Left colon (tissue), 2 donors: ENCODE data around the gene ANO10. TPM values are rescaled to one million over a fixed set of nuclear protein-coding genes. Genes with fewer than 3 reads are reported as not detected.
A peak's percentile ranks its signal among the peaks of the same experiment; 100 is the strongest.

Experiments used
- ATAC-seq: fragments of 200-7000 bp; cut with Tn5 transposase; one replicate; pipeline ENCODE4 v1.9.1; 2020; ENCODE audit warnings: mild to moderate bottlenecking, moderate library complexity
- DNase-seq, 2 donors: peaks; one replicate each; pipeline ENCODE4 v3.0.0-alpha.2; 2020
- intact Hi-C, 2 donors: fragments of 100-400 bp; cut with DNase I in 1 of 2; cut with micrococcal nuclease in 1 of 2; formaldehyde crosslinking; loops; one replicate each; pipeline versions ENCODE4 v1.11.2 to v1.14.0; 2022; cut with DNase I, micrococcal nuclease
- total RNA-seq, 2 donors: library from RNA; stranded (reverse); fragmentation: NEBNext Ultra II Directional; extraction: Animal tissue kit (Norgen Biotek cat#: 25700); gene quantifications; one replicate each; pipeline ENCODE4 v1.2.1, GENCODE V29; 2021
- donor health status: DM: no; HTN: no; CAD: no.
- donor health status: DM: yes; HTN: yes; CAD: no.

ANO10 gene
- total RNA-seq, 2 donors from 2014 or later = 82.0 to 85.3 TPM

DNA sequence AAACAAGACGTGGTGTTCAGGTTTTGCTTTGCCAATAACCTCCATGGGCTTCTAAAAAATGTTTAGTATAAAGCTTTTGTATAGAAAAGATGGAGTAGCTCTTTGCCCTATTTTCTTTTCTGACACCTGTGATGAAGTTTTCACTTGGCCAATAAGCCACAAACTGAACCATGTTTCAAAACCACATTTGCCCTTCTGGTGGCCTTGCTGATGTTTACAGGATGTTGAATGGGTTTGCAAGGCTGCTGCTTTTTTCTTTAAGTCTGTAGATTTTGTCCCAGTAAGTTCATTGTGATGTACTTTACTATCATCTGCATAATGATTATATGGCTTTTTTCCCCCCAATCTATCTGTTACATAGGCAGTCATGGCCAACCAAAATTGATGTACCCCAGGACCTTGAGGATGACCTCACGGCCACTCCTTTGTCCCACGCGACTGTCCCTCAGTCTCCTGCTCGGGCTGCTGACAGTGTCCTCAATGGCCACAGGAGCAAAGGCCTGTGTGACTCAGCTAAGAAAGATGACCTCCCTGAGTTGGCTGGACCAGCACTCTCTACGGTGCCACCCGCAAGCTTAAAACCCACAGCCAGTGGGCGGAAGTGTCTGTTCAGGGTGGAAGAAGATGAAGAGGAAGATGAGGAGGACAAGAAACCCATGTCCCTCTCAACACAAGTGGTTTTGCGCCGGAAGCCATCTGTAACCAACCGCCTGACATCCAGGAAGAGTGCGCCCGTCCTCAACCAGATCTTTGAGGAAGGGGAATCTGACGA is 274.6 kb downstream of the ANO10 start:
- DNase-seq (no peak), ATAC-seq (peak; percentile 7)
- intact Hi-C loops = no loop called here

- ATAC-seq (peak; percentile 14), DNase-seq (no peak)
- intact Hi-C loops = no loop called here
These were observed 275.9 kb downstream of the ANO10 start for GRCh38 chr3:43345877-43346276.

DNA sequence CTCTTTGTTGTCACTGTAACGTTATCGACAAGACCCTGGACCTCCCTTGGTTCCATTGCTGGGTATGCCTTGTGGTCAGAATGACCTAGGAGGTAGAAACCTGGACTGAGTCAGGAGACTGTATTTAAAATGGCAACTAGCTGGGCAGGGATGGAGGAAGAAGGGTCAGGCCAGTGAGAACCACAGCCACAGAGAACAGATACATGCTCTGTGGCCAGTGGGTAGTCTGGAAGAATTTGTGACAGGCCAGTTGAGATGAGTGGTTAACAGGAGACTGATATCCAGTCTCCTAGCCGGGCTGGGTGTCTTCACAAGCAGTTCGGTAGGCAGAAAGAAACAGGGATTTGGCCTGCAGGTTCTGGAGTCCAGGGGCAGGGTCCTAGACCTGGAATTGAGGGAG is 276.6 kb downstream of the ANO10 start:
- intact Hi-C loops = no loop called here
- no peak for ATAC-seq
- no peak for DNase-seq

- intact Hi-C loops = no loop called here
- ATAC-seq (no peak), DNase-seq (no peak)
These were observed 277.3 kb downstream of the ANO10 start for GRCh38 chr3:43344520-43344919.

- DNase-seq = no peak
- intact Hi-C loops = no loop called here
- ATAC-seq = no peak
These were observed 278.0 kb downstream of the ANO10 start for GRCh38 chr3:43343815-43344214.

GRCh38 chr3:43343185-43343584 is 278.6 kb downstream of the ANO10 start:
- DNase-seq (no peak), ATAC-seq (no peak)

GRCh38 chr3:43341788-43342187 is 280.0 kb downstream of the ANO10 start:
- intact Hi-C loops = no loop called here
- DNase-seq (no peak), ATAC-seq (no peak)

More at GRCh38 chr3:43343185-43343584, 278.6 kb downstream of the ANO10 start:
- intact Hi-C loops = no loop called here

DNA sequence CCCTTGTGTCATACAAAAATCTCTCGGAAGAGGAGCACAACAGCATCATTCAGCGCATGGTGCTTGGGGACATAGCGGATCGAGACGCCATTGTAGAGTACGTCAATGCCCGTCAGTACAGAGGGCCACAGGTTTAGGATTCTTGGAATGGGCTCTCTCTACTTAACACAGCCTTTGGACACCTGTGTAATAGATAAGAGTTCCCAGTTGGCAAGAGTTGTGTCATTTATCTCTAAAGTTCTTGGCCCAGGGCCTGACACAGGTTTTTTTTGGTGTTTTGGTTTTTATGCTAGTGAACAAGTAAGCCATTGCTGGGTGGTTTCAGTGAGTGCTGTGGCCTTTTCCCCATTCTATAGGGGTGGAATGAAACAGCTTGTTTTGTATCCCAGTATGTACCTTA is 281.4 kb downstream of the ANO10 start:
- no peak for ATAC-seq
- intact Hi-C loops = no loop called here
- no peak for DNase-seq

DNA sequence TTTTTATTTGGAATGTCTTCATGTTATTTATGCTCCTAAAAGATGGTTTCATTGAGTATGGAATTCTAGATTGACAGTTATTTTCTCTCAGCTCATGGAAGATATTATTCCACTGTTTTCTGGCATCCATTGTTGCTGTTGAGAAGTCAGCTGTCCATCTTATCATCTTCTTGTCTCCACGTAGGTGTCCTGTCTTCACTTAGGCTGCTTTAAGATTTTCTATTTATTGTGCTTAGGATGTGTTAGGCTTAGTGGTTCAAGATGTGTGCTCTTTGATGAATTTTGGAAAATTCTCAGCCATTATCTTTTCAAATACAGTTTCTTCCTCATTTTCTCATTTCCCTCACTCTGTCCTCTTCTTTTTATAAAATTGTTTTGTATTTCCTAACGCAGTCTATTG is 283.5 kb downstream of the ANO10 start:
- intact Hi-C loops = no loop called here
- DNase-seq (no peak), ATAC-seq (no peak)

DNA sequence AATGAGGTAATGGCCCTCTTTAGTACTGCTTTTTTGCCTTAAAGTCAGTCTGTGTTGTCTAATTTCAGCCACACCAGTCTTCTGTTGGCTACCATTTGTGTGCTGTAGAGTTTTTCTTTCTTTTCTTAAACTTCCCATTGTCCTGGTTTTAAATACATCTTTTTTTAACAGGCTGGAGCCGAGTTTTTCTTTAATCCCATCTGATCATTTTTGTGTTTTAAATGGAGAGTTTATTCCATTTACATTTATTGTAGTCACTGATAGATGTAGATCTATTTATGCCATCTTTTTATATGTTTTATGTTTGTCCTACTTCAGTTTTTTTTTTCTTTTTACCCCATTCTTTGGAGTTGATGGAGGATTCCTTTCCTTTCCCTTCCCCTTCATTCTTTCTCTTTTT is 286.0 kb downstream of the ANO10 start:
- intact Hi-C loops = no loop called here
- DNase-seq (no peak), ATAC-seq (no peak)

DNA sequence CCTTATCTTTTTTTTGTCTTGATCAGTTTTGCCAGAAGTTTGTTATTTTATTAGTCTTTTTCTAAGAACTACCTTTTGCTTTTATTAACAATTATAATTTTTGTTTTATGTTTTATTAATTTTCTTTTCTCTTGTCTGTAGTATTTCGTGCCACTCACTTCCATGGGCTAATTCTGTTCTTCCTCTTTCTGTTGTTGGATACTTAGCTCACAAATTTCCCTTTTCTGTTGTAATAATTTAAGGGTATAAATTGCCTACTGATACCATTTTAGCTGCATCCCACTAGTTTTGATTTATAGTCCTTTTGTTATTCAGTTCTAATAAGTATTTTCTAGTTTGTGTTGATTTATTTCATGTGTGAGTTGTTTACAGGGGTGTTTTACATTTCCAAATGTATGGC is 286.8 kb downstream of the ANO10 start:
- DNase-seq (no peak), ATAC-seq (no peak)
- intact Hi-C loops = no loop called here

DNA sequence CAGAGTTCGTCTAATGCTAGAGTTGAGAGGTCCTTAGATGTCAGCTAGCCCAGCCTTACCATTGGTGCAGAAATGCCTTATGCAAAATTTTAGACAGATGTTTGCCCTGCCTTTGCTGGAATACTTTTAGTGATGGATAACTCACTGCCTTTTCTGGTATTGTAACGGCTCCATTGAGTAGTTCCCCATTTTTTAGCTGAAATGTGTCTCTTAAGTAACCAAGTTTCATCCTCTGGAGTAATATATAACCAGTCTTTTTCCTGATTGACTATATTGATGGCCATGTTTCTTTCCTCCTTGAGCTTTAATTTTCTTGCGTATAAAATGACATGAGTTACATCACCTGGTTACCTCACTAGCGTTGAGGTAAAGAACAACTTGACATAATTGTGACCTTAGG is 290.4 kb downstream of the ANO10 start:
- ATAC-seq = no peak
- intact Hi-C loops = no loop called here
- no peak for DNase-seq

- DNase-seq = no peak
- intact Hi-C loops = no loop called here
- no peak for ATAC-seq
These were observed 290.8 kb downstream of the ANO10 start for GRCh38 chr3:43330981-43331380.

DNA sequence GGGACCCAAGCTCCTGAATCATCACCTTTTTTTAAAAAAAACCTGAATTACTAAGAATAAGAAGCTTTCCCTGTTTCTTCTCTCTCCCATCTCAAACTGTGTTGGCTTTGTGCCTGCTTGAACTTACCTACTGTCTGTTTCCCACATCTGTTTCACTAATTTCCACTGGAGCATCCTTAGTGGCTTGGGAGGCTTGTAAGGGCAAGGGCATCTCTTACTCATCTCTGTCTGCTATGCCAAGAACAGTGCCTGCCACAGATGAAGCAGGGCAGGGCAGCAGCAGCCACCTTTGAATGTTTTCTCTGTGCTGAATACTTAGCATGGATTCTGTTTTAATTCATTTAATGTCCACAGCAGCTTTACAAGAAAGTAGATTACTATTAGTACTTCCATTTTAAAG is 293.2 kb downstream of the ANO10 start:
- DNase-seq = no peak
- ATAC-seq = no peak
- intact Hi-C loops = no loop called here

DNA sequence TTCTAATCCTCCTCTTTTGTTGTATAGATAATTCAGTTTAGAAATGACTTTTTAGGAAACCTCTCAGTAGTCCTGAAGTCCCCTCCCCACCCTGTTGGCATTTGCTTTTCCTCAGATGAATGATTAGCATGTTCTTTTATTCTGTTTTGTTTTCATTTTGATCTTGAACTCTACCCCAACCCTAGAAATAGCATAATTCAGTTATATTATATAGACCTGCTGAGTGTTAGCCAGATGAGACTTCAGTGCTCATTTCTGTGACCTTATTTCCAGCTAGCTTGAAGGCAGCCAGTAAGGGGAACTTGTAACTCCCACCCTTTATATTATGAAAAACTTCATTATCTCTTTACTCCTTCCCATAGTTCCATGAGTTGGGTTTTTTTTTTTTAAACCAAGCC is 294.2 kb downstream of the ANO10 start:
- intact Hi-C loops = no loop called here
- DNase-seq (no peak), ATAC-seq (no peak)

GRCh38 chr3:43326891-43327581 is 294.8 kb downstream of the ANO10 start:
- DNase-seq (no peak), ATAC-seq (no peak)
- intact Hi-C loops = no loop called here

- no peak for ATAC-seq
- no peak for DNase-seq
- intact Hi-C loops = no loop called here
These were observed 298.3 kb downstream of the ANO10 start for GRCh38 chr3:43323541-43323940.

- no peak for DNase-seq
- ATAC-seq = no peak
- intact Hi-C loops = no loop called here
These were observed 301.5 kb downstream of the ANO10 start for GRCh38 chr3:43320288-43320687.

- intact Hi-C loops = no loop called here
- no peak for DNase-seq
- ATAC-seq = no peak
These were observed 302.0 kb downstream of the ANO10 start for GRCh38 chr3:43319794-43320193.

DNA sequence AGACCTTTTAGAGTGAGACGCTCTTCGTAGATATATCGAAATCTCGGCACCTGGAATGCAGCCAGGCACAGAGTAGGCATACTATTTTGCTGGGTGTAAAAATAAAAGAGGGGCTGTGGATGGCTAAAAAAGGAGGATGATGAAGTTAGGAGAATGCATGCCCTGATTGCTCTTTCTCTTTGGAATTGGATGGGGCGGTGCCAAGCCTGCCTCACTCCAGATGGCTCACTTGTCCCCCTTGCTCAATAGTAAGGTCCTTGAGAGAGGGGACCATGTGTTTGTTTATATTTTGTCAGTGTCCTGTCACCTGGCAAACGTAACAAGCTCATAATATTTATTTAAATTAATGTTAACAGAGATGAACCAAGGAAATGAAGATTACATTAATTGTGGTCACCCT is 302.4 kb downstream of the ANO10 start:
- ATAC-seq = no peak
- intact Hi-C loops = no loop called here
- no peak for DNase-seq
